T-helper 1 cell treated with Interleukin-12 subunit alpha and Interleukin-12 subunit beta and Interleukin-4 antibody, amounts not matched to agents 30 μg/mL and 1 μg/mL, for 36 hours (primary cell): ENCODE data around the gene CDH16.

Experiments used
- H3K27ac Mint-ChIP-seq: one replicate; pipeline ENCODE4 v1.8.0; 2021; ENCODE audit warnings: mild to moderate bottlenecking, mixed read lengths
- H3K27me3 Mint-ChIP-seq: one replicate; pipeline ENCODE4 v1.8.0; 2021; ENCODE audit warnings: low read depth, mixed read lengths
- H3K36me3 Mint-ChIP-seq: one replicate; pipeline ENCODE4 v1.8.0; 2021; ENCODE audit warnings: low read depth, mixed read lengths
- H3K4me1 Mint-ChIP-seq: one replicate; pipeline ENCODE4 v1.8.0; 2021; ENCODE audit warnings: low read depth, mixed read lengths
- H3K4me3 Mint-ChIP-seq: one replicate; pipeline ENCODE4 v1.8.0; 2021; ENCODE audit warnings: mild to moderate bottlenecking, moderate library complexity, mixed read lengths
- H3K9me3 Mint-ChIP-seq: one replicate; pipeline ENCODE4 v1.8.0; 2021; ENCODE audit warnings: mixed read lengths

The CDH16 gene

DNA sequence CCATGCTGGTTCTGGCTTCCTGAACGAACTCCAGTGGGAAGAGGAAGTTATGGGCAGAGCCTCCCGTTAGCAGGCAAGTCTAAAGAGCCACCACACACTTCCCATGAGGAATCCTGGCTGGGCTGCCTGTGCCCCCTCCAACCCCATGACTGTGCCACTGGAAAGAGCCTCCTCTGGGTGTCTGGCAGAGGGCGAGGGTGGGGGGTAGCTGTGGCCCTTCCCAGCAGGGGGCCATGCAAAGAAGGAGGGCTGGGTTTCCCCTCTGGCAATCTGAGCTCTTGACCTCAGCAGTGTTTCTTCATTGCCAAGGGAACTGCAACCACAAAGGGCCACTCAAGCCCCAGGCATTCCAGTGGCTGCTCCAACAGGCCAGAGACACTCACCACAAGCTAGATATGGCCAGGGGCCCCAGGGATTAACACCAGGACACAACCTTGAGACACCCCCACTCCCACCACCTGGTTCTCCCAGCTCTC is 8.3 kb upstream of the CDH16 start:
- Mint-ChIP-seq H3K4me1 (peaks cover 15% of the 10 kb centered on the region), H3K9me3 (no peaks in the 10 kb centered on the region), H3K27ac (no peak overlapping the region), H3K4me3 (no peak overlapping the region), H3K27me3 (peaks cover 35% of the 10 kb centered on the region), H3K36me3 (peaks cover 2% of the 10 kb centered on the region)

- Mint-ChIP-seq H3K27me3 (peaks cover 37% of the 10 kb centered on the region), H3K4me3 (no peak overlapping the region), H3K27ac (no peak overlapping the region), H3K9me3 (no peaks in the 10 kb centered on the region), H3K4me1 (peaks cover 14% of the 10 kb centered on the region), H3K36me3 (no peaks in the 10 kb centered on the region)
These were observed 7.7 kb upstream of the CDH16 start for GRCh38 chr16:66926171-66926947.

- peaks cover 14% of the 10 kb centered on the region for H3K4me1 Mint-ChIP-seq
These were observed 6.7 kb upstream of the CDH16 start, which contains the start of gene RRAD for GRCh38 chr16:66925322-66925840. TSS of gene RRAD (minus strand) at chr16:66925535. CDS start at chr16:66925179, 356 bp downstream.

GRCh38 chr16:66924527-66925321 is 6.0 kb upstream of the CDH16 start:
- H3K9me3 Mint-ChIP-seq, result no peaks in the 10 kb centered on the region

More at GRCh38 chr16:66925322-66925840, 6.7 kb upstream of the CDH16 start, which contains the start of gene RRAD:
- Mint-ChIP-seq H3K4me3 (peak within 1 kb of the TSS; percentile 72), H3K27me3 (peaks cover 42% of the 10 kb centered on the region), H3K9me3 (no peaks in the 10 kb centered on the region), H3K27ac (no peak within 1 kb of the TSS), H3K36me3 (no peaks in the 10 kb centered on the region)

GRCh38 chr16:66923866-66924265 is 5.2 kb upstream of the CDH16 start:
- Mint-ChIP-seq H3K9me3 (no peaks in the 10 kb centered on the region), H3K27ac (no peak overlapping the region), H3K4me1 (peaks cover 14% of the 10 kb centered on the region), H3K27me3 (peaks cover 42% of the 10 kb centered on the region), H3K36me3 (no peaks in the 10 kb centered on the region), H3K4me3 (no peak overlapping the region)

More at GRCh38 chr16:66924527-66925321, 6.0 kb upstream of the CDH16 start:
- H3K4me1 Mint-ChIP-seq, result peaks cover 14% of the 10 kb centered on the region
- no peak overlapping the region for H3K4me3 Mint-ChIP-seq
- no peak overlapping the region for H3K27ac Mint-ChIP-seq
- peaks cover 42% of the 10 kb centered on the region for H3K27me3 Mint-ChIP-seq
- H3K36me3 Mint-ChIP-seq, result no peaks in the 10 kb centered on the region

DNA sequence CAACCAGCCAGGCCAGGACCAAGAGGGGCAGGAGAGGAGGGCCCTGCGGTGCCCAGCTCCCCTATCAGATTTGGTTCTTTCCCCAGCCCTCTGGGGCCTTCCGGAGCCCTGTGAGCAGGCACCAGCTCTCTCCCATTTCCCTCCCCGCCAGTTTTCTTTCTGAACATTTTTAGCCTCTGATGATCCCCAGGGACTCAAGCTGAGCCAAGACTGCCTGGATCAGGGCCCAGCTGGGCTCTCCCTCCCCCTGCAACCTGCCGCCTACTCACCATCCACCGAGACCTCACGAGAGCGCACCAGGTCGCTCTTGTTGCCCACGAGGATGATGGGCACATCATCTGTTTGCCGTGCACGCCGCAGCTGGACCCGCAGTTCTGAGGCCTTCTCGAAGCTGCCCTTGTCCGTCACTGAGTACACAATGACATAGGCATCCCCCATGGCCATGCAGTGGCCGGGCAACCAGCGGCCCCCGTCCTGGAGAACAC is 4.6 kb upstream of the CDH16 start:
- Mint-ChIP-seq H3K27ac (no peak overlapping the region), H3K36me3 (no peaks in the 10 kb centered on the region), H3K27me3 (peaks cover 43% of the 10 kb centered on the region), H3K4me3 (no peak overlapping the region), H3K4me1 (peaks cover 11% of the 10 kb centered on the region), H3K9me3 (no peaks in the 10 kb centered on the region)

- no peaks in the 10 kb centered on the region for H3K36me3 Mint-ChIP-seq
- peaks cover 4% of the 10 kb centered on the region for H3K4me1 Mint-ChIP-seq
- peaks cover 46% of the 10 kb centered on the region for H3K27me3 Mint-ChIP-seq
- H3K27ac Mint-ChIP-seq, result no peak overlapping the region
- no peak overlapping the region for H3K4me3 Mint-ChIP-seq
- no peaks in the 10 kb centered on the region for H3K9me3 Mint-ChIP-seq
These were observed 3.2 kb upstream of the CDH16 start for GRCh38 chr16:66921729-66922450.

- Mint-ChIP-seq H3K27ac (no peak overlapping the region), H3K4me3 (no peak overlapping the region), H3K36me3 (no peaks in the 10 kb centered on the region), H3K27me3 (peaks cover 41% of the 10 kb centered on the region), H3K4me1 (peaks cover 4% of the 10 kb centered on the region), H3K9me3 (no peaks in the 10 kb centered on the region)
These were observed 2.4 kb upstream of the CDH16 start for GRCh38 chr16:66920924-66921680.

GRCh38 chr16:66920299-66920590 is 1.6 kb upstream of the CDH16 start:
- Mint-ChIP-seq H3K4me1 (peaks cover 4% of the 10 kb centered on the region), H3K27ac (no peak overlapping the region), H3K9me3 (no peaks in the 10 kb centered on the region), H3K4me3 (no peak overlapping the region), H3K27me3 (peaks cover 33% of the 10 kb centered on the region), H3K36me3 (no peaks in the 10 kb centered on the region)

- no peaks in the 10 kb centered on the region for H3K36me3 Mint-ChIP-seq
- H3K27ac Mint-ChIP-seq, result no peak overlapping the region
- H3K4me1 Mint-ChIP-seq, result peaks cover 4% of the 10 kb centered on the region
- no peaks in the 10 kb centered on the region for H3K9me3 Mint-ChIP-seq
- H3K27me3 Mint-ChIP-seq, result peaks cover 31% of the 10 kb centered on the region
- no peak overlapping the region for H3K4me3 Mint-ChIP-seq
These were observed 1.0 kb upstream of the CDH16 start for GRCh38 chr16:66919569-66920298.

DNA sequence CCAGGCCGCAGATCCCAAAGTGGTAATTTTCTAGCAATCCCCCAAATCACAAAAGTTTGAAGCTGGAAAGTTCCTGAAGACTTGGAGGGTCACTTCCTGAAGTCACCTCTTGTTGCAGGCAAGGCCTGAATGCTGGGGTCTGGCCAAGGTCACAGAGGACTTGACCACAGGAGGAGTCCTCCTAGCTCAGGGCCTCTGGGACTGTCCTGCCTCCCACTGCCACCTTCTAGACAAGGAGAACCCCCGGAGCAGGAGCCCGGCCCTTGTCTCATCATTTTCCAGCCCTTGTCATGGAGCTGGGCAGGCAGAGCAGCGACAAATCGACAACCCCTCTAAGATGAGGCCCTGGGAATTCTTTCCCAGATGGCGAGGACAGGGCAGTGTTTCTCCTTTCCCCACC is 330 bp downstream of the CDH16 start:
- Mint-ChIP-seq H3K27ac (no peak overlapping the region), H3K9me3 (no peaks in the 10 kb centered on the region), H3K4me3 (no peak overlapping the region), H3K36me3 (no peaks in the 10 kb centered on the region), H3K4me1 (no peaks in the 10 kb centered on the region), H3K27me3 (peaks cover 17% of the 10 kb centered on the region)

- H3K4me1 Mint-ChIP-seq, result no peaks in the 10 kb centered on the region
- H3K27ac Mint-ChIP-seq, result no peak overlapping the region
- peaks cover 11% of the 10 kb centered on the region for H3K27me3 Mint-ChIP-seq
- H3K4me3 Mint-ChIP-seq, result no peak overlapping the region
- H3K36me3 Mint-ChIP-seq, result no peaks in the 10 kb centered on the region
- no peaks in the 10 kb centered on the region for H3K9me3 Mint-ChIP-seq
These were observed 944 bp downstream of the CDH16 start for GRCh38 chr16:66917741-66918140.

DNA sequence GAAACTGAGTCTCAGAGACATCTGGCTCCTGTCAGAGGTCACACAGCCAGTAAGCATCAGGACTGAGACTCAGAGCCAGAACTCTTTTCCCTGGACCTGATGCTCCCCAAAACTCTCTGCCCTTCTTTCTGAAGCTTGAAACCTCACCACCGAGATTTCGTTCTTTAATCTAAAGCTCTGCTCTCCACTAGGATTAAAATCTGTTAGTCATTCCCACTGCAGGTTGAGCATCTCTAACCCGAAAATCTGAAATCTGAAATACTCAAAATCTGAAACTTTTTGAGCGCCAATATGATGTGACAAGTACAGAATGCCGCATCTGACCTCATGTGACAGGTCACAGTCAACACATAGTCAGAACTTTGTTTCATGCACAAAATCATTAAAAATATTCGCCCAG is 2.2 kb downstream of the CDH16 start:
- Mint-ChIP-seq H3K4me1 (no peaks in the 10 kb centered on the region), H3K9me3 (no peaks in the 10 kb centered on the region), H3K27me3 (peaks cover 11% of the 10 kb centered on the region), H3K4me3 (no peak overlapping the region), H3K36me3 (no peaks in the 10 kb centered on the region), H3K27ac (no peak overlapping the region)
